ENCODE data around the gene SULF2.

SULF2 gene

GRCh38 chr20:47733892-47734291 is 51.4 kb downstream of the SULF2 start:
- no peak for DNase-seq

GRCh38 chr20:47730744-47731143 is 54.5 kb downstream of the SULF2 start:
- no peak for DNase-seq

GRCh38 chr20:47729472-47729871 is 55.8 kb downstream of the SULF2 start:
- DNase-seq, result no peak

- no peak for DNase-seq
These were observed 57.3 kb downstream of the SULF2 start for GRCh38 chr20:47727909-47728361.

GRCh38 chr20:47727170-47727880 is 58.0 kb downstream of the SULF2 start:
- DNase-seq, result no peak

- no peak for DNase-seq
These were observed 58.6 kb downstream of the SULF2 start for GRCh38 chr20:47726632-47727031.

- peak; percentile 84 for DNase-seq
These were observed 59.9 kb downstream of the SULF2 start for GRCh38 chr20:47725248-47725973.

GRCh38 chr20:47724910-47725247 is 60.4 kb downstream of the SULF2 start:
- no peak for DNase-seq

GRCh38 chr20:47724396-47724795 is 60.9 kb downstream of the SULF2 start:
- no peak for DNase-seq

GRCh38 chr20:47723322-47723721 is 62.0 kb downstream of the SULF2 start:
- no peak for DNase-seq

- DNase-seq, result no peak
These were observed 64.4 kb downstream of the SULF2 start for GRCh38 chr20:47720636-47721427.

- no peak for DNase-seq
These were observed 65.7 kb downstream of the SULF2 start for GRCh38 chr20:47719625-47720024.

- DNase-seq, result no peak
These were observed 66.1 kb downstream of the SULF2 start for GRCh38 chr20:47719211-47719610.

GRCh38 chr20:47718398-47718797 is 66.9 kb downstream of the SULF2 start:
- no peak for DNase-seq

- DNase-seq, result no peak
These were observed 67.9 kb downstream of the SULF2 start for GRCh38 chr20:47717421-47717820.

- DNase-seq, result no peak
These were observed 71.3 kb downstream of the SULF2 start for GRCh38 chr20:47713878-47714450.

- no peak for DNase-seq
These were observed 72.1 kb downstream of the SULF2 start for GRCh38 chr20:47713163-47713562.

GRCh38 chr20:47711046-47711752 is 74.1 kb downstream of the SULF2 start:
- no peak for DNase-seq

GRCh38 chr20:47710665-47711045 is 74.6 kb downstream of the SULF2 start:
- no peak for DNase-seq

GRCh38 chr20:47708953-47709833 is 76.1 kb downstream of the SULF2 start:
- no peak for DNase-seq

- no peak for DNase-seq
These were observed 77.0 kb downstream of the SULF2 start for GRCh38 chr20:47708140-47708807.
